Measurements from ENCODE around the gene TIGAR. TPM values are rescaled to one million over a fixed set of nuclear protein-coding genes. Genes with fewer than 3 reads are reported as not detected.

TIGAR gene
- total RNA-seq, 1 experiment from 2014 or later, result 27.5 TPM

DNA sequence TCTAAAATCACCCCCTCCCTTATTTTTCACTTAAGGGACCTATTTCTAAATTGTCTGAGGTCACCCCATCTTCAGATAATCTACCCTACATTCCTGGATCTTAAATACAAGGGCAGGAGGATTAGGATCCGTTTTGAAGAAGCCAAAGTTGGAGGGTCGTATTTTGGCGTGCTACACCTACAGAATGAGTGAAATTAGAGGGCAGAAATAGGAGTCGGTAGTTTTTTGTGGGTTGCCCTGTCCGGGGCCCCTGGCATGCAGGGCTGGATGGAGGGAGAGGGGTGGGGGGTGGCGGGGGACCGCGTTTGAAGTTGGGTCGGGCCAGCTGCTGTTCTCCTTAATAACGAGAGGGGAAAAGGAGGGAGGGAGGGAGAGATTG lies 47.8 kb upstream of the TIGAR start:
- TF ChIP-seq, protein P1, sequence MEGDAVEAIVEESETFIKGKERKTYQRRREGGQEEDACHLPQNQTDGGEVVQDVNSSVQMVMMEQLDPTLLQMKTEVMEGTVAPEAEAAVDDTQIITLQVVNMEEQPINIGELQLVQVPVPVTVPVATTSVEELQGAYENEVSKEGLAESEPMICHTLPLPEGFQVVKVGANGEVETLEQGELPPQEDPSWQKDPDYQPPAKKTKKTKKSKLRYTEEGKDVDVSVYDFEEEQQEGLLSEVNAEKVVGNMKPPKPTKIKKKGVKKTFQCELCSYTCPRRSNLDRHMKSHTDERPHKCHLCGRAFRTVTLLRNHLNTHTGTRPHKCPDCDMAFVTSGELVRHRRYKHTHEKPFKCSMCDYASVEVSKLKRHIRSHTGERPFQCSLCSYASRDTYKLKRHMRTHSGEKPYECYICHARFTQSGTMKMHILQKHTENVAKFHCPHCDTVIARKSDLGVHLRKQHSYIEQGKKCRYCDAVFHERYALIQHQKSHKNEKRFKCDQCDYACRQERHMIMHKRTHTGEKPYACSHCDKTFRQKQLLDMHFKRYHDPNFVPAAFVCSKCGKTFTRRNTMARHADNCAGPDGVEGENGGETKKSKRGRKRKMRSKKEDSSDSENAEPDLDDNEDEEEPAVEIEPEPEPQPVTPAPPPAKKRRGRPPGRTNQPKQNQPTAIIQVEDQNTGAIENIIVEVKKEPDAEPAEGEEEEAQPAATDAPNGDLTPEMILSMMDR (conservative IDR thresholded peaks at IDR 0.05), result no peak
- Histone ChIP-seq H2AK5ac (ENCODE audit: insufficient read length, low read length) (no peak overlapping the region), H3K56ac (ENCODE audit: insufficient read length, low read depth, low read length) (no peak overlapping the region), H3K79me1 (ENCODE audit: insufficient read depth, low read depth, low read length, poor library complexity, severe bottlenecking) (no peaks in the 10 kb centered on the region), H4K5ac (ENCODE audit: insufficient read length, low read depth, low read length) (no peak overlapping the region), H3K27ac (ENCODE audit: insufficient read length, low read depth, low read length) (no peak overlapping the region), H3K4me1 (ENCODE audit: insufficient read depth, low read length) (peaks cover 6% of the 10 kb centered on the region; the same call in 1 of the 2 replicates), H2BK5ac (ENCODE audit: insufficient read length, low read length) (no peak overlapping the region), H2BK12ac (ENCODE audit: insufficient read length, low read depth, low read length) (no peak overlapping the region), H2BK15ac (ENCODE audit: low read depth, low read length) (no peak overlapping the region), H3K4me2 (ENCODE audit: insufficient read depth, insufficient read length, low read length) (peak overlapping the region; percentile 77), H3K14ac (ENCODE audit: insufficient read depth, low read length) (no peak overlapping the region), H3K4ac (ENCODE audit: low read depth, low read length) (no peak overlapping the region), H2BK120ac (ENCODE audit: low read depth, low read length, poor library complexity, severe bottlenecking) (no peak overlapping the region), H3K27me3 (ENCODE audit: insufficient read depth, low read length) (no peaks in the 10 kb centered on the region; the same call in 1 of the 2 replicates), H3K18ac (ENCODE audit: insufficient read length, low read depth, low read length) (no peak overlapping the region), H3K9ac (ENCODE audit: extremely low read depth, insufficient read length, low read length) (no peak overlapping the region), H2BK20ac (ENCODE audit: low read depth, low read length, poor library complexity, severe bottlenecking) (no peak overlapping the region), H3K79me2 (ENCODE audit: insufficient read depth, low read length) (peaks cover 18% of the 10 kb centered on the region; the same call in 1 of the 2 replicates), H3K23me2 (ENCODE audit: insufficient read length, low read depth, low read length, poor library complexity, severe bottlenecking) (peaks cover 59% of the 10 kb centered on the region), H4K91ac (ENCODE audit: insufficient read length, low read depth, low read length) (no peak overlapping the region), H2AFZ (ENCODE audit: low read length) (no peak overlapping the region), H3K9me3 (ENCODE audit: control insufficient read depth, low read depth, low read length) (no peaks in the 10 kb centered on the region), H3T11ph (ENCODE audit: low read length) (no peak overlapping the region), H4K8ac (replicated peaks; ENCODE audit: insufficient read length, low read depth, low read length) (no peak overlapping the region), H3K23ac (ENCODE audit: insufficient read length, low read depth, low read length) (no peak overlapping the region), H4K20me1 (ENCODE audit: control insufficient read depth, insufficient read depth, insufficient read length) (peaks cover 2% of the 10 kb centered on the region)
- Mint-ChIP-seq H3K4me1 (peaks cover 40 to 45% of the 10 kb centered on the region in 2 experiments), H3K4me3 (peak overlapping the region; percentile 88 to 98), H3K27me3 (ENCODE audit: low read depth) (peaks cover 60% of the 10 kb centered on the region), H3K36me3 (ENCODE audit: insufficient read depth in 1 of 3, low read depth in 3 of 3) (peaks cover 22 to 27% (median 25%) of the 10 kb centered on the region in 3 experiments), H3K9me3 (peaks cover 2 to 3% of the 10 kb centered on the region in 2 experiments; a peak in 3 of 5 replicates), H3K27ac (peak overlapping the region in 1 of 3 experiments; percentile 84; a peak in 1 of 7 replicates)
- no CpG with 5 or more reads among the region's 10 CpGs for whole genome bisulfite sequencing (ENCODE audit: extremely low coverage, insufficient read length, low lambda C conversion rate)
- no peak for DNase-seq
